Ramos (cell line): ENCODE measurements around the gene LRCH1.
"Not testable (repeated sequence)": the region's sequence is repeated elsewhere in the genome, so short reads cannot be mapped to it uniquely, and the experiment has no call there.

Experiments
- in situ Hi-C: fragments of 300-500 bp; cut with MboI; formaldehyde crosslinking; loops from one replicate; pipeline ENCODE4 v1.14.3; 2022; ENCODE audit warnings: low sequenced_read_pairs; ENCODE audit not compliant: unreplicated experiment

The LRCH1 gene, protein sequence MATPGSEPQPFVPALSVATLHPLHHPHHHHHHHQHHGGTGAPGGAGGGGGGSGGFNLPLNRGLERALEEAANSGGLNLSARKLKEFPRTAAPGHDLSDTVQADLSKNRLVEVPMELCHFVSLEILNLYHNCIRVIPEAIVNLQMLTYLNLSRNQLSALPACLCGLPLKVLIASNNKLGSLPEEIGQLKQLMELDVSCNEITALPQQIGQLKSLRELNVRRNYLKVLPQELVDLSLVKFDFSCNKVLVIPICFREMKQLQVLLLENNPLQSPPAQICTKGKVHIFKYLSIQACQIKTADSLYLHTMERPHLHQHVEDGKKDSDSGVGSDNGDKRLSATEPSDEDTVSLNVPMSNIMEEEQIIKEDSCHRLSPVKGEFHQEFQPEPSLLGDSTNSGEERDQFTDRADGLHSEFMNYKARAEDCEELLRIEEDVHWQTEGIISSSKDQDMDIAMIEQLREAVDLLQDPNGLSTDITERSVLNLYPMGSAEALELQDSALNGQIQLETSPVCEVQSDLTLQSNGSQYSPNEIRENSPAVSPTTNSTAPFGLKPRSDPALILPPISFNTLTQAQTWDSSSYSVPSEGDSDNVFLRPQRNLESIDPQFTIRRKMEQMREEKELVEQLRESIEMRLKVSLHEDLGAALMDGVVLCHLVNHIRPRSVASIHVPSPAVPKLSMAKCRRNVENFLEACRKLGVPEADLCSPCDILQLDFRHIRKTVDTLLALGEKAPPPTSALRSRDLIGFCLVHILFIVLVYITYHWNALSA

DNA sequence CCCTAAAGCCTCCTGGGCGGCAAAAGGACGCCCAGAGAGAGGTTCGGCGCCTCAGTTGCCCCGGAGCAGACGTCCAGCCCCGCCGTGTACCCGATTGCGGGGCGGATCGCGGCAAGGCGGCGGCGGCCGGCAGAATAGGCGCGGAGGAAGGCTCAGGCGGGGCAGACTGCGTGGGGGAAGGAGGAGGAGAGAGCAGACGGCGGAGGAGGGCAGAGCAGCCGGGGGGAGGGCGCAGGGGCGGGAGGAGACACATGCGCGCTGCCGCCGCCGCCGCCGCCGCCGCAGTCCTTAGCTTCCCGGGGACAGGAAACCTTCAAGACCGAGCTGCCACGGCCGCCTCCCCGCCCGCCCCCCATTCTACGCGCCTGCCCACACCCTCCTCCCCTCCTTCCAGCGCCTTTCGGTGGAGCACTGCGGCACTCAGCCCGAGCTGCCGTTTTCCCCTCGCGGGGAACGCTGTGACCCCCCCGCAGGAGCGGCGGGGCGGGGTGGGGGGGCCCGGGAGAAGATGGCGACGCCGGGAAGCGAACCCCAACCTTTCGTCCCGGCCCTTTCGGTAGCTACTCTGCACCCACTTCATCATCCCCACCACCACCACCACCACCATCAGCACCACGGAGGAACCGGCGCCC lies at the start of gene LRCH1:
Gene LRCH1 (plus strand): TSS at position 282 of the 632 bp plus-strand sequence. CDS start 227 bp downstream, at position 509.
- in situ Hi-C loops = loop anchor here (25.0 kb wide), 1 partner anchor 134 kb away; no protein-coding TSS in a partner anchor

DNA sequence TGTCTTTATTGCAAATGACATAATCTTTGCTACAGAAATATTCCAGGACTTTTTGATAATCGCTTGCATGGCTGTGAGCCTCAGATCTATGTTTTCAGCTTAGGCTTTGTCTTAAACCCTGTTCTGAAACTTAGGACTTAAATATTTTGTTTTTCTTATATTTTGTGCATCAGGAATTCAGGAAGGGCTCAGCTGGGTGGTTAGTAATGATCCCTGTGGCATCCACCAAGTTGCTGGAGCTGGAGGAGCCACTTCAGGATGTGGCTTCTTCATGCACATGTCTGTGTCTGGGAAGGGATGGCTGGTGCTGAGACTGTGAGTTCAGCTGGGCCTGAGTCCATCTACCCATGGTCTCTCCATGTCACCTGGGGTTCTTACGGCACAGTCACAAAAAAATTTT lies 48.9 kb upstream of the LRCH1 start:
- in situ Hi-C loops = no loop called here

DNA sequence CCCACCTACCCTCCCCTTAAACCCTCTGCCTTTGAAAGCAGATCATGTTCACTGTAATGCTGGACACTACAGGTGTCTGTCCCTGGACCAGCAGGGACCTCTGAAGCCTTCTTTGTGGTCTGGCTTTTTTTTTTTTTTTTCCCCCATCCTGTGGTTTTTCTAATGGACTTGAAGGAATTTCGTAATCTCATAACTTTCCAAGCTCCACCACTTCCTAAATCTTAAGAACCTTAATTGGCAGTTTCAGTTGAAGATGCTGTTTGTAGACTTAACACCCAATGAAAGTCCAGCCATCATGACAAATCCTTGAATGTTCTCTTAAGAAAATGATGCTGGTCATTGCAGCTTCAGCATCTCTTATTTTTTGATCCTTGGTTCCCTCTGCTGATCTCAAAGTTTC lies 45.0 kb upstream of the LRCH1 start:
- in situ Hi-C loops = no loop called here

DNA sequence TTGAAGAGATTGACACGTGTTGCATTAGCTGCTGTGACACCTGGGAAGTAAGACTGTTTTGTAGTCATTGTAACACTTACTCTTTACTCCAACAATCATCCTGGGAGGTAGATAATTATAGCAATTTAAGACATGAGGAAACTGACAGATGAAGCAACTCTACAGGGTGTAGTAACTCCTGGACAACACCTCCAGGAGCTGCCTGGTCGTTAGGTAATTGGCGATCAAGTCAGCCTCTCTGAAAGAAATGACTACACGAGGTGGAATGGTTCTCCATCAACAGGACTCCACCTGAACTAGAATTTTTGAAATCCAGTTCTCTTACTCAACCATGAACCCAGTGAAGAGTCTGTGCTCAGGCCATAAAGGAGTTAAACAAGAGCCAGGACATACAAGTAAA lies 43.0 kb upstream of the LRCH1 start:
- in situ Hi-C loops = no loop called here

DNA sequence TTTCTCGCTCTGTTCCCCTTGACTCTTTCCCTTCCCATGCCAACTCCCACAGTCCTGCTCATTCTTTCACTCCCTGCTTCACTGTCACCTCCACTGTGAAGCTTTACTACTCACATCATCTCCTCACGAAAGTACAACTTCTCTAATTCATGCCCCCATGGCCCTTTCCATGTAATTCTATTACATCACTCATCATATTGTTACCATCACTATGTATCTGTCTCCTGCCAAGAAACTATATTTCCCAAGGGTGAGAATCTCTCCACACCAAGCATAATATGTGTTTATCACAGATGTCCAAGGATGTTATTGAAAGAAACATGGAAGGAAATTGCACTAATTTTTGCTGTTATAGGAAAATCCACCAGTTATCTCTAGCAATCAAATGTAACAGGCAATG lies 37.2 kb upstream of the LRCH1 start:
- in situ Hi-C loops = no loop called here

DNA sequence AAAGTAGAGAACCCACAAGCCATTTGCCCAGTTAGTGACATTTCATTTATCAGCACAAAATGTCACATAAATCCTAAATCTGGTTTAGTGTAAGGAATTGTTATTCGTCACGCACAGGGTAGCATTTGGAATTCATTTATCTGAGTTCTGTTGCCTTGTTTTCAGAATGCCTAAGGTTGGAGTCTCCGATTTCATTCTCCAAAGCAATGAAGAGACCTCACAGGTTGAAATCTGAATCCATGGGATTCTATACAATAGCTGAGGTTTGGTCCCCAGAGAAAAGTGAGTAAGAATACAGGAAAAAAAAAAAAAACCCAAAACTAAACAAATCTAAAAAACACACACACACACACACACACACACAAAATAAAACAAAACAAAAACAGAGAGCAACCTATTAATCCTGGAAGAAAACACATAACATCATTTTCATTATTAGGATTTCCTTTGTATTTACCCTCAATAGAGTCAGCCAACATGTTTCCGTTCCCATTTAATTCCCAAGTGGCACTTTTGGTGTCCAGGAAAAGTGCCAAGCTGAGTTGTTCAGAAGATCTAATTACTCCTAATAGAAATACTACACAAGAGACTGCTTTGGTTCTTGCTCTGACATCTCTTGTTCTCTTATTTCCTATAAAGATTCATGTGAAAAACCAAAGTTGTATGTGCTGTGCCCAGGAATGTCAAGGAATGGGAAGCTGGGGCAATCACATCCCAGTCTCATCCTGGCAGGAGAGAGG lies 36.2 kb upstream of the LRCH1 start:
- in situ Hi-C loops = no loop called here

DNA sequence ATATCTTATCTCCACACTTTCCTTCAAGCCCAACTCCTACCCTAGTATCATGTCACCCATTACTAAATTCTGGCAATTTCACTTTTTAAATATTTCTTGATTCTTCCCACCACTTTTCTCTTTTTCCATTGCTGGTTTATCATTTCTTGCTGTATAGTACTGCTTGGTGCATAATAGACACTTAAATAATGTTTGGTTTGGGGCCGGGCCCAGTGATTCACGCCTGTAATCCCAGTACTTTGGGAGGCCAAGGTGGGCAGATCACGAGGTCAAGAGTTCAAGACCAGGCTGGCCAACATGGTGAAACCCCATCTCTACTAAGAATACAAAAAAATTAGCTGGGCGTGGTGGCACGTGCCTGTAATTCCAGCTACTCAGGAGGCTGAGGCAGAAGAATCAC lies 35.2 kb upstream of the LRCH1 start:
- in situ Hi-C loops = not testable (repeated sequence)

DNA sequence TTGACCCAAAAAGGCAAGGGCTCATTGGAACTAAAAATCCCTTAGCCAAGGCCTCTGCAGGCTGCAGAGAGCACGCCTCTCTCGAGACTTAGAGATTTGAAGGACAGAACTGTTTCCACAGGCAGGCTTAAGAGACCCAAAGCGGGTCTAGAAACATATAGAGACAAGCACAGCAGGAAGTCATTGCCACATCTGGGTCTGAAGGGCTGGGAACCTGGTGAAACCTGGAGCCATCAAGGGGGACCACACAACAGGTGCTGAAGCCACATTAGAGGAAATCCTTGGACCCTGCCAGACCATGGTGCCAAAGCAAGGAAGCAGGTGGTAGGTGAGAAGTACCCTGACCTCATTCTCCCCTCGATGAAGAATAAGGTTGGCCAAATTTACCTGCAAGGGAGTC lies 33.8 kb upstream of the LRCH1 start:
- in situ Hi-C loops = no loop called here

DNA sequence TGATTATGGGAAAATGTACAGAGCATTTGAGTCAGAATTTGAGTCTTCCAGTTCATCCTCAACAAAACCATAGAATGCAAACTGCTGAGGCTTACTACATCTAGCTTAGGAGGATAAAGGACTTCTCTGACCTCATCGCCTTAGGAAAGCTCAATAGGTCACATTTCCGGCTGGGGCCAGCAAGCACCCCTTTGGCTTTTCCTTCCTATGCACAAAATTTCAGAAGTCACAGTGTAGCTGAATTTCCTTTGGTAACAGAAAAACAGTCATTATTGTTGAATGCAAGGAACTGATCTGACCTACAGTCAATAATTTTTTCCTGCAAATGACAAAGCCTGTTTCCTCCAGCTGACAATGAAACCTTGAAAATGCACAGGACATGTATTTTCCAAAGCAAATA lies 32.8 kb upstream of the LRCH1 start:
- in situ Hi-C loops = no loop called here

DNA sequence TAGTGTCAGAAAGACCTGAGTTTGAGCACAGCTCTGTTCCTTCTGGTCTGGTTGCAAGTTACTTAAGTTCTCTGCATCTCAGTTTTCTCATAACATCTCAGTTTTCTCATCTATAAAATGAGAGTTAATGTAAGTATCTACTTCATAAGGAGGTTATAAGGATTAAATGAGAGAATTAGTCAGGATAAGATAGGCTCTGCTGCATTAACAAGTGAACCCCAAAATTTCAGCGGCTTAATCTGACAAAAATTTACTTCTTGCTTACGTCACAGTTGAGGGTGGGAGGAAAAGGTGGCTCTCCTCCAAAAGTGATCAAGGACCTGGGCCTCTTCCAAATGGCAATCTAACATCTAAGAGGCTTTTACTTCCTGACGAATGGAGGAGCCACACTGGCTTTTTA lies 31.5 kb upstream of the LRCH1 start:
- in situ Hi-C loops = no loop called here

DNA sequence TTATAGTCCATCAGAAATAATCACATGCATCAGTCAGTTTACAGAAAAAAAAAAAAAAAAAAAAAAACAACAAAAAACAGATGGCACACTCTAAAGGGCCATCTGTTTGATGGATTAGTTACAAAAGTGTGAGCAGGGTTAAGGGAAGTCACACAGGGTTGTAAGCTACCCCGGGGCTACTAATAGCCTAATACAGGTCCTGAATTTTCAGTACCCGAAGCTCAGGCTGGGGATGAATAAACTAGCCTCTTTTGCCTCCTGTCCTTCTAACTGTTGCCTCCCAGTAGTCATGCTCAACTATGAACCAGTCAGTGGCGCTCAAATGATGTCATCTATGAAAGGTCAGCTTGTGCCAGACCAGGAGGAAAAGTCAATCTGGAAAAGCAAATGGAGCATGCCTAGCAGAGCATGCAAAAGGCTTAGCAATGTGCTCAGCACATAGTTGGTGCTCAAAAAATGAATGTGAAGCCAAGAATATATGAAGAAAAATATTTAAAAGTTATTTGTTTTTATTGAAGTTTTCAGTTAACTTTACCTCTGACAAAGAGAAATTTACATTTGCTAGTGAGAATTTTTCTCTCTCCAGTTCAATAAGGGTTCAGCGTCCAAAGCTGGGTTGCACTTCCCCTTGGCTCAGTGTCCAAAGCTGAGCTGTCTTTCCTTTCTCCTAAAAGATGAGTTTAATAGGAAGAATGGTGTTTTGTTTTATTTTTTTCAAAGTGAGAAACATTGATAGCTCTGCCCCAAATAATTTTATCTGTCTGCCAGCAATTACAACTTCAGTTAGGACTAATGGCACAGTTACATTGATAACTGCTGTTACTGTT lies 30.8 kb upstream of the LRCH1 start:
- in situ Hi-C loops = no loop called here

DNA sequence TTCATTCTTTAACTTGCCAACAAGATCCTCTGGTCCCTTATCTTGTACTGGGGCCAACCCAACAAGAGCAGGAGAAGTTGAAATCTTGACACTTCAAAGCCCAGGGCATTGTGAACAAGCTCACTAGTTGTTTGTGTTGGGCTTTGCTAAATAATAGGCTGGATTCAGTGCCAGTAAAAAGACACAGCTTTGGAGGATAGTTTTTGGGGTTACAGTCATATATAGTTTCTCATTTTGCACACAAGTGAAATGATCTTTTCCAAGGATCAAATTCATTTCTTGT lies 30.3 kb upstream of the LRCH1 start:
- in situ Hi-C loops = no loop called here

DNA sequence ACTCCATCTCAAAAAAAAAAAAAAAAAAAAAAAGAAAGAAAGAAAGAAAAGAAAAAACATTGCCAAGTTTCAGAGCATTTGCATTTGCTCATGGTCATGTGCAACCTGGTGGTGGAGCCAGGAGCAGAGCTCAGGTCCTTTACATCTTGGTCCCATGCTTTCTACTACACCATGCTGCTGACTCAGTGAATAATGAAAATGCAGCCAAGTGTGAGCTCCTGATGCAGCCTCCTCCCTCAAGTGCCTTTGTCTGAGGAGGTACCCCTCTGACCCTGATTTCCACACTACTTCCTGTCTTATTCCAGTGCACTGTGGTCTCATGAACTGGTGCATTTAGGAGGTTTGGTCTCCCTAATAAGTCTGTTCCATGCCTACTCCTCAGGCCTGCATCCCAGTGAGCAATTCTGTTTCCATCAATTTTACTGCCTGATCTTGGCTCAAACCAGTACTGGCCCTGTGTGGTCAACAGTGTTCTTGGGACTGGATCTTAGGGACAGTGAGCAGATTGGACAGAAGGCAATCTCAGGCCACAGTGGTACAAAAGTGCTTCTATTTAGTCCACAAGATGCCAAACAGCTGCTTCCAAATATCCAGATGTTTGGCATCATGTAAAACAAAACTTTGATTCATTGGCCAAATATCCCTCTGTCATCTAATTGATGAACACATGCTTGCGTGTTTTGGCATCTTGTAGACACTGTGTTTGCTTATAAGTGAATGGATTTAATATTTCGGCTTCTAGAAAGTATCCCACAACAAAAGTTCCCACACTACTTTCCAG lies 28.8 kb upstream of the LRCH1 start:
- in situ Hi-C loops = no loop called here

DNA sequence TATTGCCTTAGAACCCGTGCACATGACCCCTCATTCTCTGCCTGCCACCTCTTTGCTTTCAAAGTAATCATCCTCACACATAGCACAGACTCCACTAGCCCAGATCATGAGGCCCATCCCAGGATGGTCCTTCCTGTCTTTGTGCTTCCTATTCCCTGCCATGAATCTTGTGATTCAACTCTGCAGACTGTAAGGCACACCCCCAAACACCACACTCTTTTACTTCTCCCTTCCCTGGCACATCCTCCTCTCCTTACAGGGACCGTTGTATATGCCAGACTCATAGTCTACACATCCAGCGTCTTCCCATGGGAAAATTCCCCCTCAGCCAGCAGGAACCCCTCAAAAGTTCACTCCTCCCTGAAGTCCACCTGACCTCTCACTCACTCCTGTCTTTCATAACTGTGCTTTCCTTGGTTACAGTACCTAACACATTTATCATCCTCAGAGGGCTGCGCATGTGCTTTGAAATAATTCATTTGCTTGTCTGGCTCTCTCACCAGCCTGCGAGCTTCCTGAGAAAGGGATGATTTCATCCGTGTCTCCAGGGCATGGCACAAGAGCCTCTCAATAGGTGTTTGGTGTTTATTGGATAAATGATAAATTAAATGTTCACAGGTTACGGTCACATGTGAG lies 26.8 kb upstream of the LRCH1 start:
- in situ Hi-C loops = no loop called here

DNA sequence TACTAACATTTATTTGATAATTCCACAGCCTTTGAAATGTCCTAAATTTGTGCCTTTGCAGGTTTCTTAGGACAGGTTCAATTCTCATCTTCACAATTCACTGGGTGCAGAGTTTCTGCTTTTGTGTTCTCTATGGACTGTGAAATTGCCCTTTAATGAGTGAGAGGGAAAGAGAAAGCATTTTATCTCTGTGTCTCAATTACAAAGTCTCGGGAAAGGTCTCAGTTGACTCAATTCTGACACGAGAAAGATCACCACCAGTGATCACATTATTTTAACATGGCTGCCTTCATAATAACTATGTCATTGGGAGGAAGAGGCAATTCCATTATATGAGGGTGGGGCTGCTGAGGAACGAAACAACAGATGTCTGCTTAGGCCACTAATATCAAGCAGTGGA lies 26.2 kb upstream of the LRCH1 start:
- in situ Hi-C loops = no loop called here

DNA sequence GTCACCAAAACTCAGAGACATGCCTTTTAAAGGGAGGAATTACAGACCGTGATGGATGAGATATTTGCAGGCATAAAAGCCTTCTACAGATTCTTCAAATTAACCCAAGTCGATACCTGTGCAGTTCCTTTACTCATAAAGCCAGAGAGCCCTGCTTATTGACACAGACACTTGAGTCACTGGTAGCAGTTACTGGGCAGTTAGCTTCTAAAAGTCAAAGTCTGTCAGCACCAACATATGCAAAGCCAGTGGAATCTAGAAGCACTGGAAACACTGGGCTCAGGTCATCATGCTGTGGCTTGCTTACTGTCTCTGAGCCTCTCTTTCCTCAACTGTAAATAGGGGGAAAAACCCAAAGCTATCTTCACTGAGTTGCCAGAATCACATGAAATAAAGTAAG lies 25.7 kb upstream of the LRCH1 start:
- in situ Hi-C loops = no loop called here

DNA sequence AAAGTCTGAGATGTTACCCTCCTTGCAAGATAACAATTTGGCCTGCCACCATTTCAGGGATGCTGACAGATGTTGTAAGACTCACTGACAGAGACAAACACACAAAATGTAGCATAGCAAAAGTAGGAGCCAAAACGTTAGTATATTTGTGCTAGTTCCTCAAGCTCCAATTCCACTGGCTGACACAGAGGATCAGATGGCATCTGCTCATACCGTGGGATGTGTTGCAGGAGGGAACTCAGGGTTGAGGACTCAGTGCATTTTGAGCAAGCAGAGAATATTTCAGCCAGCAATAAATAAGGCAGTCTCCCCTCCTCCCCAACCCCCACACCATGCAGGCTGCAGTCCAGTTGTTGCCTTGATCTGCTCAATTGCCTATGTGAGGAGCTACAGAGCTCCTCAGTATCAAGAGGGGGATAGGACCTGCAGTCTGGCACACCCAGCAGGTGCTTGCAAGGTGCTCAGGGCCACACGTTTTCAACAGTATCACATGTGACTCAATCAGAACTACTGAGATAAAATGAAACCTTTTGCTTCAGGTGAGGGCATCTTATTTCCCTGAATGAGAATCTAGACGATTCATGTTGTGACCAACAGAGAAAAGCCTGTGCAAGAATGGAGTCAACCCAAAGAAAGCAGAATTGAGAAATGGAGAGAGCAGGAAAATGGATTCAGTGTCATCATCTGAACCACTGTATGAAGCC lies 23.6 kb upstream of the LRCH1 start:
- in situ Hi-C loops = no loop called here
